ENCODE results near the gene TSPAN11. TPM values are rescaled to one million over a fixed set of nuclear protein-coding genes. Genes with fewer than 3 reads are reported as not detected.

Gene TSPAN11
- total RNA-seq, 1 experiment from 2014 or later: not detected

DNA sequence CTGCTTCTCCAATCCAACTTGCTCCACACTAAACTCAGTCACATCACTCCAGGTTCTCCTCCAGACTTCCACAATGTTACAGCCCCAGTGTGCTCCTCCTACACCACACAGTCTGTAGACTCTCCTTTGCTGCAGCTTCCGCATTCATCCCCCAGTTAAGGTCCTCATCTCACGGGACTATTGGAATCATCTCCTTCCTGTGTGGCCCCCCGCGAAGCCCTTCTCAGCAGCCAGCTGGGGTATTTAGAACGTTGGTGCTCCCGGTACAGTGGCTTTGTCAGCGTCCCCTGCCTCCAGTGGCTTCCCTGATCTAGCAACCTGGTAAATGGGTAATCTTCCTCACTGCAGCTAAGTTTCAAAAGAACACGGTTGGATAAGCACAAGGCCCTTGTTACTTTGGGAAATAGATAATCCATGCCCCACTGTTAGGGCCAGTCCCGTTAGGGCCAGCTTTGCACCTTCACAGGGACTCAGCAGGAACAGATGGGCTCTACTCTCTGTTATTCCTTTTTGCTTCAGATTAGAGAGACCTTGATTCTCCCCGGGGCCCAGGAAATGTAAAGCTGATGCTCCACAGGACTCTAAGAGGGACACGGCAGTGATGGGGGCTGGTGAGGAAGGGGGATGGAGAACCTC, 823 bp upstream of the TSPAN11 start:
- intact Hi-C loops (cut with micrococcal nuclease; ENCODE audit: unreplicated experiment): no loop called here
- no TSS peak for BruUV-seq (replicated peaks)
- TF ChIP-seq, protein P1, sequence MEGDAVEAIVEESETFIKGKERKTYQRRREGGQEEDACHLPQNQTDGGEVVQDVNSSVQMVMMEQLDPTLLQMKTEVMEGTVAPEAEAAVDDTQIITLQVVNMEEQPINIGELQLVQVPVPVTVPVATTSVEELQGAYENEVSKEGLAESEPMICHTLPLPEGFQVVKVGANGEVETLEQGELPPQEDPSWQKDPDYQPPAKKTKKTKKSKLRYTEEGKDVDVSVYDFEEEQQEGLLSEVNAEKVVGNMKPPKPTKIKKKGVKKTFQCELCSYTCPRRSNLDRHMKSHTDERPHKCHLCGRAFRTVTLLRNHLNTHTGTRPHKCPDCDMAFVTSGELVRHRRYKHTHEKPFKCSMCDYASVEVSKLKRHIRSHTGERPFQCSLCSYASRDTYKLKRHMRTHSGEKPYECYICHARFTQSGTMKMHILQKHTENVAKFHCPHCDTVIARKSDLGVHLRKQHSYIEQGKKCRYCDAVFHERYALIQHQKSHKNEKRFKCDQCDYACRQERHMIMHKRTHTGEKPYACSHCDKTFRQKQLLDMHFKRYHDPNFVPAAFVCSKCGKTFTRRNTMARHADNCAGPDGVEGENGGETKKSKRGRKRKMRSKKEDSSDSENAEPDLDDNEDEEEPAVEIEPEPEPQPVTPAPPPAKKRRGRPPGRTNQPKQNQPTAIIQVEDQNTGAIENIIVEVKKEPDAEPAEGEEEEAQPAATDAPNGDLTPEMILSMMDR (IDR thresholded peaks at IDR 0.05; ENCODE audit: insufficient read depth in 1 of 2, low read depth in 1 of 2, low read length in 1 of 2, severe bottlenecking in 1 of 2, unreplicated experiment in 1 of 2): no peak
- CTCF ChIA-PET: no interaction called here
- no peaks in the 10 kb centered on the region for H3K36me3 Mint-ChIP-seq (ENCODE audit: insufficient read depth, unreplicated experiment)
- H3K4me3 ChIP-seq (ENCODE audit: low read depth, low read length): no peak overlapping the region
- H3K27me3 Mint-ChIP-seq (ENCODE audit: insufficient read depth, unreplicated experiment): peaks cover 30% of the 10 kb centered on the region
- no peak overlapping the region for H3K4me3 Mint-ChIP-seq (ENCODE audit: unreplicated experiment)
- H3K27me3 ChIP-seq (replicated peaks; ENCODE audit: control insufficient read depth, insufficient read depth, low read length): peaks cover 2% of the 10 kb centered on the region
- H3K4me1 Mint-ChIP-seq (ENCODE audit: low read depth, unreplicated experiment): no peaks in the 10 kb centered on the region
- no peaks in the 10 kb centered on the region for H3K9me3 ChIP-seq
- POLR2A ChIA-PET: no interaction called here
- H3K9me3 Mint-ChIP-seq (ENCODE audit: unreplicated experiment): no peaks in the 10 kb centered on the region
- no peak overlapping the region for H3K27ac Mint-ChIP-seq (ENCODE audit: unreplicated experiment)
- no peaks in the 10 kb centered on the region for H3K36me3 ChIP-seq (ENCODE audit: control insufficient read depth, insufficient read depth, low read length)
- no peak for DNase-seq
- no peaks in the 10 kb centered on the region for H3K4me1 ChIP-seq

DNA sequence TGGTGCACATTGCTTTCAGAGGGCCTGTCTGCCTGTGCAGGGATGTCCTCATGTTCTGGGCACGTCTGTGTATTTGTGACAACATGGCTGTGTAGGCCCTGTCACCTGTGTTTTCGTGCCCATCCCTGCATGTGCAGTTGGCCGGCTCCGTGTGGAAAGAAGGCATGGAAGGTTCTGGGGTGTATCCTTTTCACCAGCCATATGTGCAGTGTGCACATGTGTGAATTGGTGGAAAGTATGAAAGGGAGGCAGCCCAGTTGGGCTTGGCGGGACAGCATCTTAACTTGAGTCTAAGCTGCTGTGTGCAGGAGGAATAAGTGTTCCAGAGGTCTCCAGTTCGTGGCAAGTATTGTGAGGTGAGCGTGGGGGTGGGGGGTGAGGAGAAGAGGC, 669 bp downstream of the TSPAN11 start:
- Histone ChIP-seq H3K27me3 (replicated peaks; ENCODE audit: control insufficient read depth, insufficient read depth, low read length) (peaks cover 2% of the 10 kb centered on the region), H3K4me1 (no peaks in the 10 kb centered on the region), H3K36me3 (ENCODE audit: control insufficient read depth, insufficient read depth, low read length) (no peaks in the 10 kb centered on the region), H3K4me3 (ENCODE audit: low read depth, low read length) (no peak overlapping the region), H3K9me3 (no peaks in the 10 kb centered on the region)
- Mint-ChIP-seq H3K36me3 (ENCODE audit: insufficient read depth, unreplicated experiment) (no peaks in the 10 kb centered on the region), H3K9me3 (ENCODE audit: unreplicated experiment) (no peaks in the 10 kb centered on the region), H3K4me1 (ENCODE audit: low read depth, unreplicated experiment) (no peaks in the 10 kb centered on the region), H3K4me3 (ENCODE audit: unreplicated experiment) (no peak overlapping the region), H3K27ac (ENCODE audit: unreplicated experiment) (no peak overlapping the region), H3K27me3 (ENCODE audit: insufficient read depth, unreplicated experiment) (peaks cover 30% of the 10 kb centered on the region)
- TF ChIP-seq, protein P1 (IDR thresholded peaks at IDR 0.05; ENCODE audit: insufficient read depth in 1 of 2, low read depth in 1 of 2, low read length in 1 of 2, severe bottlenecking in 1 of 2, unreplicated experiment in 1 of 2): no peak
- POLR2A ChIA-PET: no interaction called here
- BruUV-seq (replicated peaks): no TSS peak
- CTCF ChIA-PET: no interaction called here
- intact Hi-C loops (cut with micrococcal nuclease; ENCODE audit: unreplicated experiment): no loop called here
- no peak for DNase-seq

DNA sequence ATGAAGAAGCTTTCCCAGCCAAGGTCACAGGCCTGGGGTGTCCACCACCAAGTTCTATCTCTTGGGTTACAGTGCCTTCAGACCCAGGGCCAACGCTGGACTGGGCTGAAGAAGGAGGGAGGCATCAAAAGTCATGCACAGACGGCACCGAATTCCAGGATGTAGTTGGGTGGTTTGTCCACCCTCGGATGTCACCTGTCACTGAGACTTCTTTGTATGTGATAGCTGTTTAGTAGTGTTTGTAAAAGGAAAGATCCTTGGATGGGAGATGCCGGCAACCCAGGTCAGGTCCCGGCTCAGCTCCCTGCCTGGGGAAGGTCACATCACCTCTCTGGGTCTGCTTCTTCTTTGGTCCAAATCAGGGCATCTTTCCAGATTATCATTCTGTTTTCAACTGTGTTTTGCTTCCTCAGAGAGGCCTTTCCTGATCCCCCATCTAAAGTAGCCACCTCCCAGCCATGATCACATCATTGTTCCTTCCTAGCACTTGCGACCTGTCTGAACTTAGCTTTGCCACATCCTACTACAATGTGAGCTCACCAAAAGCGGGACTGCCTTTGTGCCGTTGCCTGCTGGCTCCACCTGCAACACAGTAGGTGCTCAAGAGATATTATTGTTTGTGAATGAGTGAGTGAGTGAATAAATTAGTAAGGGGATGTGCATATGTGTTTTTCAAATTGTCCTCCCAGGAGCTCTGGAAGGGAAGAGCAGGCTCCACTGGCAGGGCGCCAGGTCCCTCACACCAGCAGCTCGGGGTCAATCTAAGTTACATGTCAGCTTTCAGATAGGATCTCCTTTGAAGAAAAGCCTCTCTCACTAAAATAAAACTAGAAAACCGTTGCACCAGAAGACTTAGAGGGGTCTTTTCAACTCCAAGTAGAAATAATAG, 2.1 kb downstream of the TSPAN11 start:
- ChIA-PET CTCF (no interaction called here), POLR2A (no interaction called here)
- no TSS peak for BruUV-seq (replicated peaks)
- Histone ChIP-seq H3K4me1 (no peaks in the 10 kb centered on the region), H3K36me3 (ENCODE audit: control insufficient read depth, insufficient read depth, low read length) (no peaks in the 10 kb centered on the region), H3K4me3 (ENCODE audit: low read depth, low read length) (no peak overlapping the region), H3K9me3 (no peaks in the 10 kb centered on the region), H3K27me3 (replicated peaks; ENCODE audit: control insufficient read depth, insufficient read depth, low read length) (peaks cover 2% of the 10 kb centered on the region)
- Mint-ChIP-seq H3K4me1 (ENCODE audit: low read depth, unreplicated experiment) (no peaks in the 10 kb centered on the region), H3K36me3 (ENCODE audit: insufficient read depth, unreplicated experiment) (no peaks in the 10 kb centered on the region), H3K4me3 (ENCODE audit: unreplicated experiment) (no peak overlapping the region), H3K27me3 (ENCODE audit: insufficient read depth, unreplicated experiment) (peaks cover 36% of the 10 kb centered on the region), H3K9me3 (ENCODE audit: unreplicated experiment) (no peaks in the 10 kb centered on the region), H3K27ac (ENCODE audit: unreplicated experiment) (no peak overlapping the region)
- intact Hi-C loops (cut with micrococcal nuclease; ENCODE audit: unreplicated experiment): no loop called here
- no peak for DNase-seq
- TF ChIP-seq, protein P1 (IDR thresholded peaks at IDR 0.05; ENCODE audit: insufficient read depth in 1 of 2, low read depth in 1 of 2, low read length in 1 of 2, severe bottlenecking in 1 of 2, unreplicated experiment in 1 of 2): no peak
